ENCODE results near the gene C2CD2L.
A peak's percentile ranks its signal among the peaks of the same experiment; 100 is the strongest.
"Not testable (repeated sequence)": the region's sequence is repeated elsewhere in the genome, so short reads cannot be mapped to it uniquely, and the experiment has no call there.

Gene C2CD2L

GRCh38 chr11:119101759-119102423 is 5.3 kb upstream of the C2CD2L start, which contains the start of gene DPAGT1:
Gene DPAGT1, minus strand, starts transcription at chr11:119101853. Its CDS starts 198 bp downstream, at chr11:119101655.
- Histone ChIP-seq H3K4me3 (IDR thresholded peaks at IDR 0.05; ENCODE audit: insufficient read depth, low read depth, low read length) (no peak within 1 kb of the TSS), H3K4me2 (peak within 1 kb of the TSS; percentile 94), H3K4me1 (ENCODE audit: low read depth, poor library complexity, severe bottlenecking) (peaks cover 40% of the 10 kb centered on the region), H2AFZ (ENCODE audit: low read depth) (peak within 1 kb of the TSS; percentile 73), H3K27me3 (ENCODE audit: insufficient read depth, low read depth) (no peaks in the 10 kb centered on the region), H3K9ac (peak within 1 kb of the TSS; percentile 92), H3K27ac (peak within 1 kb of the TSS; percentile 94), H4K20me1 (ENCODE audit: insufficient read depth) (no peaks in the 10 kb centered on the region), H3K36me3 (ENCODE audit: insufficient read depth) (no peaks in the 10 kb centered on the region), H3K79me2 (ENCODE audit: insufficient read depth, low read depth) (peaks cover 21% of the 10 kb centered on the region; the same call in 1 of the 2 replicates)
- no peak for TF ChIP-seq CTCF (conservative IDR thresholded peaks at IDR 0.05; ENCODE audit: low read depth, low read length)

- not testable (repeated sequence) for H4K20me1 ChIP-seq (ENCODE audit: insufficient read depth); H3K36me3 ChIP-seq (ENCODE audit: insufficient read depth); H2AFZ ChIP-seq (ENCODE audit: low read depth); H3K27me3 ChIP-seq (ENCODE audit: insufficient read depth, low read depth); H3K4me3 ChIP-seq (IDR thresholded peaks at IDR 0.05; ENCODE audit: insufficient read depth, low read depth, low read length)
- peak overlapping the region; percentile 94 for H3K27ac ChIP-seq
- peak overlapping the region; percentile 92; the same call in 1 of the 2 replicates for H3K9ac ChIP-seq
- H3K4me1 ChIP-seq (ENCODE audit: low read depth, poor library complexity, severe bottlenecking), result peaks cover 40% of the 10 kb centered on the region
- H3K79me2 ChIP-seq (ENCODE audit: insufficient read depth, low read depth), result peaks cover 22% of the 10 kb centered on the region
- H3K4me2 ChIP-seq, result peak overlapping the region; percentile 94; the same call in 1 of the 2 replicates
Measured at GRCh38 chr11:119103161-119103664, 3.9 kb upstream of the C2CD2L start.

- Histone ChIP-seq H3K4me3 (IDR thresholded peaks at IDR 0.05; ENCODE audit: insufficient read depth, low read depth, low read length) (no peak overlapping the region), H2AFZ (ENCODE audit: low read depth) (no peak overlapping the region), H3K27me3 (ENCODE audit: insufficient read depth, low read depth) (no peaks in the 10 kb centered on the region), H3K36me3 (ENCODE audit: insufficient read depth) (no peaks in the 10 kb centered on the region), H3K9ac (no peak overlapping the region), H3K79me2 (ENCODE audit: insufficient read depth, low read depth) (peaks cover 28% of the 10 kb centered on the region), H3K27ac (no peak overlapping the region), H3K4me1 (ENCODE audit: low read depth, poor library complexity, severe bottlenecking) (peaks cover 45% of the 10 kb centered on the region), H4K20me1 (ENCODE audit: insufficient read depth) (no peaks in the 10 kb centered on the region), H3K4me2 (no peak overlapping the region)
- no peak for TF ChIP-seq CTCF (conservative IDR thresholded peaks at IDR 0.05; ENCODE audit: low read depth, low read length)
Measured at GRCh38 chr11:119103793-119104192, 3.4 kb upstream of the C2CD2L start.

GRCh38 chr11:119107538-119108145 is 498 bp downstream of the C2CD2L start:
- H3K4me1 ChIP-seq (ENCODE audit: low read depth, poor library complexity, severe bottlenecking), result peaks cover 41% of the 10 kb centered on the region
- TF ChIP-seq CTCF (conservative IDR thresholded peaks at IDR 0.05; ENCODE audit: low read depth, low read length), result no peak
- H3K4me2 ChIP-seq, result peak overlapping the region; percentile 77
- H3K79me2 ChIP-seq (ENCODE audit: insufficient read depth, low read depth), result peaks cover 16% of the 10 kb centered on the region
- H3K36me3 ChIP-seq (ENCODE audit: insufficient read depth), result no peaks in the 10 kb centered on the region
- H3K4me3 ChIP-seq (IDR thresholded peaks at IDR 0.05; ENCODE audit: insufficient read depth, low read depth, low read length), result no peak overlapping the region
- peak overlapping the region; percentile 41 for H3K27ac ChIP-seq
- H2AFZ ChIP-seq (ENCODE audit: low read depth), result peak overlapping the region; percentile 29; the same call in 1 of the 2 replicates
- no peaks in the 10 kb centered on the region for H3K27me3 ChIP-seq (ENCODE audit: insufficient read depth, low read depth)
- no peaks in the 10 kb centered on the region for H4K20me1 ChIP-seq (ENCODE audit: insufficient read depth)
- H3K9ac ChIP-seq, result peak overlapping the region; percentile 61

Data from KMS-11 (cell line).